GM15510 (cell line): ENCODE measurements around the gene PACC1.

Experiments
- POLR2A ChIP-seq: IDR thresholded peaks from 3 replicates; pipeline ENCODE4 v1.6.1; 2011; ENCODE audit warnings: borderline replicate concordance; ENCODE audit not compliant: insufficient read length; ENCODE audit errors: extremely low read depth

Gene PACC1

DNA sequence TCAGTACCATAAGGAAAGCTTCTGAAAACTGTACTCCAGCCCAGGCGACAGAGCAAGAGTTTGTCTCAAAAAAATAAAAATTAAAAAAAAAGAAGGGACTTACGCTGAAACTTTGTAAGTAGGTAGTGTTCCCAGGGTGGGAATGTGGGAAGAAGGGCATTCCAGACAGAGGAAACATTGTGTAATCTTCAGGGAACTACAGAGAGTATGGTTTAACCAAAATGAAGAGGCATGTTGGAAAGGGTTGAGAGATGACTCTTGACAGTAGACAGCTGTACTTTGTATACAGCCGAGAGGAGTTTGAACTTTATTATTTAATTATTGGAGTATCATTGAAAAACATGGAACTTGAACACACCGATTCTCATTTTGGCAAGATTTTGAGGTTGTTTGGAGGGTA is 86.4 kb downstream of the PACC1 start:
- TF ChIP-seq POLR2A, result no peak

DNA sequence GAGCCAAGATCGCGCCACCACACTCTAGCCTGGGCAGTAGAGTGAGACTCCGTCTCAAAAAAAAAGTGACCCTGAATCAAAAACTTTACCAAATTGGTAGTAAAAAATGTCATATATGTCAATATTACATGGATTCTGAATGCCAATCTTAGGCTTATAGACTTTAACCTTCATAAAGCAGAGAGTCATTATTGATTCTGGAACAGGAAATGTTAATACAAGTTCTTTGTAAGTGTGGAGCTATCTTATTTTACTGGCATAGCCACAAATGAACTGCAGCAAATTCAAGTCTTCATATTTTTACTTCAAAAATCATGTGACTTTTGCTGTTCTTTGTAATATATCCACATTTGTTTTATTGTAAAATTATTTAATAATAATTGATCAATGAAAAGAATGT is 88.1 kb downstream of the PACC1 start:
- no peak for TF ChIP-seq POLR2A

DNA sequence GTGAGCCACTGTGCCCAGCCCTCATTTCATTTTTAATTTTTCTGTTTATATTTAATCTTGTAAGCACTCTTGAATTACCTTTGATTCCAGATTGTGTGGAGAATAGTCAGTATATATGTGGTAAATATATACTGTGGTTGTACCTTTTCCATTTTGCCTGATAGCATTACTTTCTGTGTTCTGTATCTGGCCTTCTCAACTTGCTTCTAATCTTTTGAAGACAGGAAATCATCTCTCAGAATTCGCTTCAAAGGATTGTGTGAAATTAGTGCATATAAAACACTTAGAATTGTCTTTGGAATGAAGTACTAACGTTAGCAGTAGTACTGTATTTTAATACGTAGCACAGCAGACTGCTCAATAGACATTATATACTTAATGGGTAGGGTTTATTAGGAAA is 91.6 kb downstream of the PACC1 start:
- no peak for TF ChIP-seq POLR2A

DNA sequence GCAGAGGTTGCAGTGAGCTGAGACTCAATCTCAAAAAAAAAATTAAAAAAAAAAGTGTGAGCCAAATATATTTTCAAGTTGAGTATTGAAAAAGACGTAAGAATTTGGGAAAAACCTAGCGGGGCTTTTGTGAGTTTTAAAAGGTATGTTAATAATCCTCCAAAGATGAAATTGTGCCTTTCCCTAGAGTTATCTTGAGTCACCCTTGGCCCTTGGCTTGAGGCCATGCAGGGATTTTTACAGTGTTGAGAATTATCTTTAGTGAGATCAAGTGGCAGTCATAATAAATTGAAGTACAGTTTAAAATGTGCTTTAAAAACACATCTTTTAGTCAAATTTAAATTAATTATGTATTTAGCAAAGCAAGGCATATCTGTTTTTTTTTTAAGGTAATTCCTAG is 96.8 kb downstream of the PACC1 start:
- no peak for TF ChIP-seq POLR2A

DNA sequence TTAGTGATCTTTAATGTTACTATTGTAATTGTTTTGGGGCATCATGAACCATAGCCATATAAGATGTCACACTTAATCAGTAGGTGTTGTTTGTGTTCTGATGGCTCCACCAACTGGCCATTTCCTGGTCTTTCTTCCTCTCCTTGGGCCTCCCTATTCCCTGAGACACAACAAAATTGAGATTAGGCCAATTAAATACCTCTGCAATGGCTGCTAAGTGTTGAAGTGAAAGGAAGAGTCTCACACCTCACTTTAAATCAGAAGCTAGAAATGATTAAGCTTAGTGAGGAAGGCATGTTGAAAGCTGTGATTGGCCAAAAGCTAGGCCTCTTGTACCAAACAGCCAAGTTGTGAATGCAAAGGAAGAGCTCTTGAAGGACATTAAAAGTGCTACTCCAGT is 98.8 kb downstream of the PACC1 start:
- no peak for TF ChIP-seq POLR2A

DNA sequence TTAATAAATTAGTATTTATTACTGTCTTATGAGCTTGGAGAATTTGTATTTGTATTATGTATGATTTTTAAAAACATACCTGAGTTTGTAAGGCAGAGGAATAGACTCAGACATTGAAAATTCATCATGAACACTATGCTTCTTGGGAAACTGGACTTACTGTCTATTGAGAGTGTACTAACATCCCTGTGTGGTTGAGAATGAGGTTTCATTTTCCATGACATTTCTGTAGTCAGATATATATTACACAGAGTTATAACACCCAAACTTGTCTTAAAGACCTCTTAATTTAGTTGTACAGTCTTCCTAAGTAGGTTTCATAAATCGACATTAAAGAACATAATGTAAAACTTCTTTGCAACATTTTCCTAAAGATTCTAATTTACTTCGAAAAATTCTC is 99.5 kb downstream of the PACC1 start:
- TF ChIP-seq POLR2A, result no peak
